ENCODE measurements around the gene THSD4. TPM values are rescaled to one million over a fixed set of nuclear protein-coding genes. Genes with fewer than 3 reads are reported as not detected.
"Not testable (repeated sequence)": the region's sequence is repeated elsewhere in the genome, so short reads cannot be mapped to it uniquely, and the experiment has no call there.

The THSD4 gene
- total RNA-seq, 1 experiment from 2014 or later, result 29.0 TPM

DNA sequence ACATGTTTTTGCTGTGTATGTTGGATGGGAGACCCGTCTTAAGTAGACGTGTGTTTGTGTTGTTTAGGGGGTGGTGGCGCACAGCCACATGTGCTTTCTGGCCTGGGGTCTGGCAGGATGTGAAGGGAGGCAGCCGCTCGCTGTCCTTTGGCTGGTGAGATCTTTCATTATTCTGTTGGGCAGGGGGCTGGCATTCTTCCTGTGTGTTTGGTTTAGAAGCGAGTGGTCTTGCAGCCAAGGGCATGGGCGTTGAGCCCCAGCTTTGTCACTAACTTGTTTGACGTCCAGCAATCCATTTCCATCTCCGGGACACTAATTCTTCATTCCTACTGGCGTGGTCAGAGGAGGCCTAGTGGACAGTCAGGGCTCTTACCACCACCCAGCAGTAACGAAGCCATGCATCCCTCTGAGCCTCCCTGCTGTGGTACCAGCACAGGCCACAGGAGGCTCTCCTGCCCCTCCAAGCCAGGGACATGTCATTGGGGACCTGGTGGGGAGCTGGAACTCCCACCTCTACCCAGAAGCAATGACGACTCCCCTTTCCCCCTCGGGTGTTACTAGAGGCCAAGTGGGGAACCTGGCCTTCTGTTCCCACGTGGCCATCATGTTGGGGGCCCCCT is 10.7 kb downstream of the THSD4 start:
- Histone ChIP-seq H3K9me2 (replicated peaks; ENCODE audit: low read length) (no peaks in the 10 kb centered on the region), H3K9me3 (ENCODE audit: low read length) (no peaks in the 10 kb centered on the region), H3K27me3 (ENCODE audit: low read length) (no peaks in the 10 kb centered on the region), H4K20me1 (ENCODE audit: low read length) (no peaks in the 10 kb centered on the region), H3K27ac (ENCODE audit: low read length) (no peak overlapping the region), H3K4me1 (ENCODE audit: insufficient read depth, low read length) (peaks cover 22% of the 10 kb centered on the region), H2AFZ (ENCODE audit: low read length) (no peak overlapping the region), H3K4me2 (ENCODE audit: low read length) (no peak overlapping the region), H3K4me3 (ENCODE audit: low read length) (no peak overlapping the region), H3K9ac (ENCODE audit: low read length) (no peak overlapping the region), H3K36me3 (ENCODE audit: low read depth, low read length) (peaks cover 54% of the 10 kb centered on the region), H3F3A (ENCODE audit: low read length, unreplicated experiment) (peaks cover 12% of the 10 kb centered on the region), H3K79me2 (ENCODE audit: low read length) (peaks cover 100% of the 10 kb centered on the region)
- TF ChIP-seq, protein P1, sequence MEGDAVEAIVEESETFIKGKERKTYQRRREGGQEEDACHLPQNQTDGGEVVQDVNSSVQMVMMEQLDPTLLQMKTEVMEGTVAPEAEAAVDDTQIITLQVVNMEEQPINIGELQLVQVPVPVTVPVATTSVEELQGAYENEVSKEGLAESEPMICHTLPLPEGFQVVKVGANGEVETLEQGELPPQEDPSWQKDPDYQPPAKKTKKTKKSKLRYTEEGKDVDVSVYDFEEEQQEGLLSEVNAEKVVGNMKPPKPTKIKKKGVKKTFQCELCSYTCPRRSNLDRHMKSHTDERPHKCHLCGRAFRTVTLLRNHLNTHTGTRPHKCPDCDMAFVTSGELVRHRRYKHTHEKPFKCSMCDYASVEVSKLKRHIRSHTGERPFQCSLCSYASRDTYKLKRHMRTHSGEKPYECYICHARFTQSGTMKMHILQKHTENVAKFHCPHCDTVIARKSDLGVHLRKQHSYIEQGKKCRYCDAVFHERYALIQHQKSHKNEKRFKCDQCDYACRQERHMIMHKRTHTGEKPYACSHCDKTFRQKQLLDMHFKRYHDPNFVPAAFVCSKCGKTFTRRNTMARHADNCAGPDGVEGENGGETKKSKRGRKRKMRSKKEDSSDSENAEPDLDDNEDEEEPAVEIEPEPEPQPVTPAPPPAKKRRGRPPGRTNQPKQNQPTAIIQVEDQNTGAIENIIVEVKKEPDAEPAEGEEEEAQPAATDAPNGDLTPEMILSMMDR (conservative IDR thresholded peaks at IDR 0.05; ENCODE audit: low read depth, low read length), result no peak; the same call in 1 of the 2 replicates
- TF ChIP-seq EZH2 (IDR thresholded peaks at IDR 0.05; ENCODE audit: low read length, unreplicated experiment) (no peak), EZH2phosphoT487 (IDR thresholded peaks at IDR 0.05; ENCODE audit: borderline replicate concordance, low read length) (no peak)
- ATAC-seq (no peak), DNase-seq (no peak)
- intact Hi-C loops (cut with micrococcal nuclease), result no loop called here
- BruUV-seq (replicated peaks), result no TSS peak
- ChIA-PET POLR2A (ENCODE audit: unreplicated experiment) (no interaction called here), CTCF (no interaction called here)

DNA sequence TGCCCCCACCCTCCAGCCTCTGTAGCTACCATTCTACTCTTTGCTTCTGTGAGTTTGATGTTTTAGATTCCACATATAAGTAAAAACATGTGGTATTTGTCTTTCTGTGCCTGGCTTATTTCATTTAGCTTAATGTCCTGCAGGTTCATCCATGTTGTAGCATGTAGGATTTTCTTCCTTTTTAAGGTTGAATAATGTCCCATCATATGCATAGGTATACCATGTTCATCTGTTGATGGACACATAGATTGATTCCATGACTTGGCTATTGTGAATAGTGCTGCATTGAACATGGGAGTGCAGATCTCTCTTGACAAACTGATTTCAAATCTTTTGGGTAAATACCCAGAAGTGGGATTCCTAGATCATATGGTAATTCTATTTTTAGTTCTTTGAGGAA is 11.8 kb downstream of the THSD4 start:
- no peak for ATAC-seq
- Histone ChIP-seq H3K27me3 (ENCODE audit: low read length) (no peaks in the 10 kb centered on the region), H3K4me1 (ENCODE audit: insufficient read depth, low read length) (peaks cover 33% of the 10 kb centered on the region), H3K9me2 (replicated peaks; ENCODE audit: low read length) (no peaks in the 10 kb centered on the region), H4K20me1 (ENCODE audit: low read length) (no peaks in the 10 kb centered on the region), H3K9me3 (ENCODE audit: low read length) (no peaks in the 10 kb centered on the region), H3F3A (ENCODE audit: low read length, unreplicated experiment) (peaks cover 12% of the 10 kb centered on the region), H3K4me2 (ENCODE audit: low read length) (no peak overlapping the region), H3K4me3 (ENCODE audit: low read length) (no peak overlapping the region), H3K36me3 (ENCODE audit: low read depth, low read length) (peaks cover 45% of the 10 kb centered on the region), H3K79me2 (ENCODE audit: low read length) (peaks cover 100% of the 10 kb centered on the region), H3K27ac (ENCODE audit: low read length) (no peak overlapping the region), H2AFZ (ENCODE audit: low read length) (no peak overlapping the region), H3K9ac (ENCODE audit: low read length) (no peak overlapping the region)
- no peak for DNase-seq
- no peak for TF ChIP-seq EZH2 (IDR thresholded peaks at IDR 0.05; ENCODE audit: low read length, unreplicated experiment)
- TF ChIP-seq, protein P1 (conservative IDR thresholded peaks at IDR 0.05; ENCODE audit: low read depth, low read length), result no peak
- TF ChIP-seq EZH2phosphoT487 (IDR thresholded peaks at IDR 0.05; ENCODE audit: borderline replicate concordance, low read length), result no peak
- intact Hi-C loops (cut with micrococcal nuclease), result no loop called here
- BruUV-seq (replicated peaks), result no TSS peak
- CTCF ChIA-PET, result no interaction called here
- POLR2A ChIA-PET (ENCODE audit: unreplicated experiment), result no interaction called here

DNA sequence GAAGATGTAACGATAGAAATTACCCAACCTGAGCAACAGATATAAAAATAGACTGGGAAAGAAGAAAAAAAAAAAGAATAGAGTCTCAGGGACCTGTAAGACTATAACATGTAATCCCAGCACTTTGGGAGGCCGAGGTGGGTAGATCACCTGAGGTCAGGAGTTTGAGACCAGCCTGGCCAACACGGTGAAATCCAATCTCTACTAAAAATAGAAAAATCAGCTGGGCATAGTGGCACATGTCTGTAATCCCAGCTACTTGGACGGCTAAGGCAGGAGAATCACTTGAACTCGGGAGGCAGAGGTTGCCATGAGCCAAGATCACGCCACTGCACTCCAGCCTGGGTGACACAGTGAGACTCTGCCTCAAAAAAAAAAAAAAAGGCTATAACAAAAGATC is 12.9 kb downstream of the THSD4 start:
- Histone ChIP-seq H3K79me2 (ENCODE audit: low read length) (peaks cover 100% of the 10 kb centered on the region), H3K27ac (ENCODE audit: low read length) (peak overlapping the region; percentile 78), H3K36me3 (ENCODE audit: low read depth, low read length) (peaks cover 38% of the 10 kb centered on the region), H3F3A (ENCODE audit: low read length, unreplicated experiment) (peaks cover 12% of the 10 kb centered on the region), H3K4me1 (ENCODE audit: insufficient read depth, low read length) (peaks cover 43% of the 10 kb centered on the region)
- ATAC-seq; POLR2A ChIA-PET (ENCODE audit: unreplicated experiment); intact Hi-C loops (cut with micrococcal nuclease); H2AFZ ChIP-seq (ENCODE audit: low read length); H3K4me2 ChIP-seq (ENCODE audit: low read length); CTCF ChIA-PET; H3K9ac ChIP-seq (ENCODE audit: low read length); H3K27me3 ChIP-seq (ENCODE audit: low read length); DNase-seq; H4K20me1 ChIP-seq (ENCODE audit: low read length); H3K4me3 ChIP-seq (ENCODE audit: low read length); BruUV-seq (replicated peaks); H3K9me2 ChIP-seq (replicated peaks; ENCODE audit: low read length); H3K9me3 ChIP-seq (ENCODE audit: low read length): not testable (repeated sequence)
